ENCODE data around the gene SUSD4.

- TF ChIP-seq POLR2A (IDR thresholded peaks at IDR 0.05), result no peak
- TF ChIP-seq POLR2AphosphoS5 (IDR thresholded peaks at IDR 0.05), result no peak
These were observed 78.5 kb downstream of the SUSD4 start for GRCh38 chr1:223285452-223285851.

Data from prostate gland (tissue), 1 donor.